ENCODE data around the gene BRWD1.
"Not testable (repeated sequence)": the region's sequence is repeated elsewhere in the genome, so short reads cannot be mapped to it uniquely, and the experiment has no call there.

Gene BRWD1

GRCh38 chr21:39173716-39174680 is 139.4 kb downstream of the BRWD1 start:
- DNase-seq (ENCODE audit: low spot score) = no peak

DNA sequence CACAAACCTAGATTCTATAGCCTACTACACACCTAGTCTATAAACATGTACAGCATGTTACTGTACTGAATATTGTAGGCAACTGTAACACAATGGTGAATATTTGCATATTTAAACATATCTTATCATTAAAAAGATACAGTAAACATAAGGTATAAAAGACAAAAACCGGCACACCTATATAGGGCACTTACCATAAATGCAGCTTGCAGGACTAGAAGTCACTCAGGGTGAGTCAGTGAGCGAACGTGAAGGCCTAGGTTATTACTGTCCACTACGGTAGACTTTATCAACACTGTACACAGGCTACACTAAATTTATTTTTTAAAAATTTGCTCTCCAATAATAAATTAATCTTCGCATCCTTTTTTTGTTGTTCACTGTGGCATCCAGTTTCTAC is 143.5 kb downstream of the BRWD1 start:
- DNase-seq (ENCODE audit: low spot score) = no peak

GRCh38 chr21:39168800-39169199 is 144.6 kb downstream of the BRWD1 start:
- DNase-seq (ENCODE audit: low spot score) = no peak

GRCh38 chr21:39164523-39164922 is 148.9 kb downstream of the BRWD1 start:
- DNase-seq (ENCODE audit: low spot score) = no peak

DNA sequence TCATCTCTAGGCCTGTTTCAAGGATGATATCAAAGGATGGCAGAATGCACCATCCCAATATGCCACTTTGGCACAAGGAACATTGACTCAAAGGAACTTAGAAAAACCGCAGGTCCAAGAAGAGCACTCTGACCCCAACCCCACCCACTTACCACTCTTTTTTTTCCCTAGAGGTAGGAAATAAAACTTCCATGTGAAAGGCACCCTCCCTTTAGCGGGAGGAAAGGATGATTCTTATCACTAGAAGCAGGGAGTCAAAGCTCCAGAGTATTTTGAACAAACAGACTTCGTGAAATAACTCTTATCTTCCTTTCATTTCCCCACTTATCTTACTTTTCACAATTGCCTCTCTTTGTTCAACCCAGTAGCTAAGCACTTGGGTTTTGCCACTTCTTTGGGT is 152.4 kb downstream of the BRWD1 start:
- no peak for DNase-seq (ENCODE audit: low spot score)

DNA sequence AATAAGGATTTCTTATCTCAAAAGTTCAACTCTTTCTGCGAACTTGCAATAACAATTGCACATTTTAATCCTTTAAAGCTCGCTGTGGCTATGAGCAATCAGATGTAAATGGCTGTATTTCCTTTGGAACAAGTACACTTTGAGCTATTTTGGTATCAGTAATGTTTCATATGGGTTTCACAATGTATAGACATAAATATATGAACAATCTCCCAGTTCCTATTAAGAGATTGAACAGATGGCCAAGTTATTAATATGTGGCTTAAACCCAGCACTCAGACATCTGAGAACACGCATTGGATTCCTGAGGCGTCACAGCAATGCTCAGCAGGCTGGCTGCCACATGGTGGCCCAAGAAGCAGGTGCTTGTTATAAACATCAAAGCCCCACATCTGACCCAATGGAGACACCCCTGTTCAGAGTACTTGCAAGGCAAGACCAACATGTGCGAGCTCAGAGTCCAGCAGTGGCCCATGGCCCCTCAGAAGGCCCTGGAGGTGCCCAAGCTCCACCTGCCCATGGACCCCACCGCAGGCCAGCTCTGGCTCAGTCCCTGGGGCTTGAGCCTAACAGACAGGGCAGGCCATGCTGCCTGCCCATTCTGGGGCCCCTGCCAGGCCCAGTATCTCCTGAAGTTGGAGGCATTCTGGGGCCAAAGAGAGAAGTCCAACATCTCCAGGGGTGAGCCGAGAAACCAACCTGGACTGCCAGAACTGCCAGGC is 153.9 kb downstream of the BRWD1 start:
- DNase-seq (ENCODE audit: low spot score) = no peak

- DNase-seq (ENCODE audit: low spot score) = not testable (repeated sequence)
Observed at GRCh38 chr21:39157241-39157640, 156.2 kb downstream of the BRWD1 start.

DNA sequence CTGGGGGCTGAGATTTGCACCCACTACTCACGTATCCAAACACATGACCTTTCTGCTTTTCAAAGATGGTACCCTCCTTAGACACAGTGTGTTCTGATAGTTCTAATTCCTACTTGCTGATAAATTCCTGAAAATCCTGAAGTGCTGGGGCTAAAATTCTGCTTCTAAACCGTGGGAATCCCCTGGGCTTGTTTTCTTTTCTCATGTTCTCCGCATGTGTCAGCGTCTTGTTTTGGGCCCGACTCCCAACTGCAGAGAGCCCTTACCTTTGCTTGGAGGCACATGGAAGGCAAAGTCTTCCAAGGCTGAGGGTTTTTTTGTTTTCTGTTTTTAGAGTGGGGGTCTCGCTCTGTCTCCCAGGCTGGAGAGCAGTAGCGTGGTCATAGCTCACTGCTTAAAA is 157.4 kb downstream of the BRWD1 start:
- no peak for DNase-seq (ENCODE audit: low spot score)

GRCh38 chr21:39155578-39155977 is 157.9 kb downstream of the BRWD1 start:
- no peak for DNase-seq (ENCODE audit: low spot score)

- no peak for DNase-seq (ENCODE audit: low spot score)
Observed at GRCh38 chr21:39153842-39154241, 159.6 kb downstream of the BRWD1 start.

GRCh38 chr21:39153373-39153772 is 160.1 kb downstream of the BRWD1 start:
- DNase-seq (ENCODE audit: low spot score) = no peak

GRCh38 chr21:39152271-39152670 is 161.2 kb downstream of the BRWD1 start:
- DNase-seq (ENCODE audit: low spot score) = no peak

DNA sequence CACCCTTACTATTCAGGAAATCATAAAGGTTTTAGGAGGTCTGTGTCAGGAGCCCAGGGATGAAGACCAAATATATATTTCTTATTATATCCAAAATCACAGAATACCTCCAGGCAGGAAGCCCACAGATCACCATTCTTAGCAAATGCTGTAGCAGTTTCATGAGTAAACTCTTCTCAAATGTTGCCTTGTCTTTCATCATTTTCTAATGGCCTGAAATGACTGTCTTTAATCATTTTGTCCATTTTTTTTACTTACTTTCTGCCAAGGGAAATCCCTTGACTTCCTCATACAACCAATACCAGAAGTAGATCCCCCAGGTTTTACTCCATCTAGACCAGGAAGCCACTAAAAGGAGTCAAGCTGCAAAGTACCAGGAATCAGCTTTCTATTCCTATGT is 162.6 kb downstream of the BRWD1 start:
- DNase-seq (ENCODE audit: low spot score) = no peak

- no peak for DNase-seq (ENCODE audit: low spot score)
Observed at GRCh38 chr21:39150316-39150715, 163.1 kb downstream of the BRWD1 start.

DNA sequence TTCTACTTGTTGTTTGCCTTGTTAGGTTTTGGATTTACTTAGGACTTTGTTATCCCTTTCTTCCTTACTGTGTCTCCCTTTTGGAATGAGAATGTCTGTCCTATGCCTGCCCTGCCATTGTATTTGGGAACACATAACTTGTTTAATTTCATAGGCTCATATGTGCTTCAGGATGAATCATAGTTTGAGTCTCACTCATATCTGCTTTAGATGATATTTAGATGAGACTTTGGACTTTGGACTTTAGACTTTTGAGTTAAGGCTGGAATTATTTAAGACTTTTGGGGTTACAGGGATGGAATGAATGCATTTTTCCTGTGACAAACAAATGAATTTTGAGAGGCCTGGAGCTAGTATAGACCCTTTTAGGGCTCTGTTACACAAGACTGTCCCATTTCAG is 163.6 kb downstream of the BRWD1 start:
- DNase-seq (ENCODE audit: low spot score) = no peak

GRCh38 chr21:39148975-39149374 is 164.5 kb downstream of the BRWD1 start:
- no peak for DNase-seq (ENCODE audit: low spot score)

- no peak for DNase-seq (ENCODE audit: low spot score)
Observed at GRCh38 chr21:39144191-39144590, 169.2 kb downstream of the BRWD1 start.

DNA sequence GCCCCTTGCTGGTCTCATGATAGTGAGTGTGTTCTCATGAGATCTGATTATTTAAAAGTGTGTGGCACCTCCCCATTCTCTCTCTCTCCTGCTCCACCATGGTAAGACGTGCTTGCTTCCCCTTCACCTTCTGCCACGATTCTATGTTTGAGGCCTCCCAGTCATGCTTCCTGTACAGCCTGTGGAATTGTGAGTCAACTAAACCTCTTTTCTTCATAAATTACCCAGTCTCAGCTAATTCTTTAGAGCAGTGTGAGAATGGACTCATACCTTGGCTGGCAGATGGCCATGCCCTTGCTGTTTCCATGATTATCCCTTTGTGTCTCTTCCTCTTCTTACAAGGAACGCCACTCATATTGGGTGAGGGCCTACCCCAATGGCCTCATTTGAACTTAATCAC is 170.5 kb downstream of the BRWD1 start:
- DNase-seq (ENCODE audit: low spot score) = no peak

- no peak for DNase-seq (ENCODE audit: low spot score)
Observed at GRCh38 chr21:39141502-39141901, 171.9 kb downstream of the BRWD1 start.

- no peak for DNase-seq (ENCODE audit: low spot score)
Observed at GRCh38 chr21:39137248-39138178, 175.9 kb downstream of the BRWD1 start.

- no peak for DNase-seq (ENCODE audit: low spot score)
Observed at GRCh38 chr21:39136711-39137110, 176.7 kb downstream of the BRWD1 start.

GRCh38 chr21:39136138-39136537 is 177.3 kb downstream of the BRWD1 start:
- not testable (repeated sequence) for DNase-seq (ENCODE audit: low spot score)
